Prostate gland (tissue), 2 donors: ENCODE results near the gene ZNF136.

ENCODE experiments used
- POLR2A ChIP-seq: fragments of 450-650 bp; IDR thresholded peaks from one replicate; pipeline ENCODE4 v1.6.1; 2016; ENCODE audit warnings: antibody characterized with exemption, mild to moderate bottlenecking
- POLR2AphosphoS5 ChIP-seq: sonication (generic); formaldehyde crosslinking; IDR thresholded peaks from one replicate; pipeline ENCODE4 v1.6.1; 2017; ENCODE audit warnings: antibody characterized with exemption
- TF ChIP-seq, protein P1 (sequence below), 4 experiments: fragments of 200-600 bp in 2 of 4; fragments of 450-650 bp in 2 of 4; sonication (generic) in 2 of 4; IDR thresholded peaks; 1 replicate in 3 of 4; 2 replicates in 1 of 4; pipeline ENCODE4 v1.5.1; 2016 to 2019; ENCODE audit warnings: antibody characterized with exemption in 4 of 4, mild to moderate bottlenecking in 2 of 4, moderate library complexity in 2 of 4

DNA sequence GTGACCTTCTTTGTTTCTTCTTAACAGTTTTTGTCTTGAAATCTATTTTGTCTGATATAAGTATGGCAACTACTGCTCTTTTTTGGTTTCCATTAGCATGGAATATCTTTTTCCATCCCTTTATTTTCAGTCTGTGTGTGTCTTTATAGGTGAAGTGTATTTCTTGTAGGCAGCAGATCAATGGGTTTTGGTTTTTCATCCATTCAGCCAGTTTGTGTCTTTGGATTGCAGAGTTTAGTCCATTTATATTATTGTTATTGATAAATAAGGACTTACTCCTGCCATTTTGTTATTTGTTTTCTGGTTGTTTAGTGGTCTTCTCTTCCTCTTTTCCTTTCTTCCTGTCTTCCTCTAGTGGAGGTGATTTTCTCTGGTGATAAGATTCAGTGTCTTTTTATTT, 54.4 kb downstream of the ZNF136 start:
- TF ChIP-seq POLR2A, result no peak
- TF ChIP-seq, protein P1, sequence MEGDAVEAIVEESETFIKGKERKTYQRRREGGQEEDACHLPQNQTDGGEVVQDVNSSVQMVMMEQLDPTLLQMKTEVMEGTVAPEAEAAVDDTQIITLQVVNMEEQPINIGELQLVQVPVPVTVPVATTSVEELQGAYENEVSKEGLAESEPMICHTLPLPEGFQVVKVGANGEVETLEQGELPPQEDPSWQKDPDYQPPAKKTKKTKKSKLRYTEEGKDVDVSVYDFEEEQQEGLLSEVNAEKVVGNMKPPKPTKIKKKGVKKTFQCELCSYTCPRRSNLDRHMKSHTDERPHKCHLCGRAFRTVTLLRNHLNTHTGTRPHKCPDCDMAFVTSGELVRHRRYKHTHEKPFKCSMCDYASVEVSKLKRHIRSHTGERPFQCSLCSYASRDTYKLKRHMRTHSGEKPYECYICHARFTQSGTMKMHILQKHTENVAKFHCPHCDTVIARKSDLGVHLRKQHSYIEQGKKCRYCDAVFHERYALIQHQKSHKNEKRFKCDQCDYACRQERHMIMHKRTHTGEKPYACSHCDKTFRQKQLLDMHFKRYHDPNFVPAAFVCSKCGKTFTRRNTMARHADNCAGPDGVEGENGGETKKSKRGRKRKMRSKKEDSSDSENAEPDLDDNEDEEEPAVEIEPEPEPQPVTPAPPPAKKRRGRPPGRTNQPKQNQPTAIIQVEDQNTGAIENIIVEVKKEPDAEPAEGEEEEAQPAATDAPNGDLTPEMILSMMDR (IDR thresholded peaks at IDR 0.05), result no peak
- no peak for TF ChIP-seq POLR2AphosphoS5
